GM12878 (cell line): ENCODE results near the gene IMMP2L.
"Not testable (repeated sequence)": the region's sequence is repeated elsewhere in the genome, so short reads cannot be mapped to it uniquely, and the experiment has no call there.

Experiments
- CTCF ChIP-seq, 3 experiments: IDR thresholded peaks in 2 of 3; conservative IDR thresholded peaks in 1 of 3; 2 replicates each; pipeline ENCODE4 v1.5.1; 2011; ENCODE audit warnings: low read depth in 3 of 3, low read length in 3 of 3, mild to moderate bottlenecking in 3 of 3, control low read depth in 2 of 3, moderate library complexity in 2 of 3, inconsistent platforms in 1 of 3, mixed read lengths in 1 of 3; ENCODE audit not compliant: control insufficient read depth in 2 of 3, insufficient read depth in 1 of 3; ENCODE audit errors: extremely low read depth in 1 of 3
- EZH2 ChIP-seq: IDR thresholded peaks from 2 replicates; pipeline ENCODE4 v1.6.1; 2012; ENCODE audit warnings: low read depth, mild to moderate bottlenecking, control low read depth, inconsistent platforms, low read length, borderline replicate concordance; ENCODE audit not compliant: control insufficient read depth
- NFIC ChIP-seq: IDR thresholded peaks from 2 replicates; pipeline ENCODE4 v1.6.1; 2012; ENCODE audit warnings: low read depth, mild to moderate bottlenecking, inconsistent platforms, low read length, moderate library complexity
- POLR2A ChIP-seq: IDR thresholded peaks from 2 replicates; pipeline ENCODE4 v1.6.1; 2011; ENCODE audit warnings: low read depth, mild to moderate bottlenecking, low read length
- ZNF24 ChIP-seq: fragments of 450-650 bp; IDR thresholded peaks from 2 replicates; pipeline ENCODE4 v1.6.1; 2017; ENCODE audit warnings: antibody characterized with exemption, mild to moderate bottlenecking

- not testable (repeated sequence) for TF ChIP-seq EZH2; NFIC; CTCF (IDR thresholded peaks at IDR 0.05 in 2 of 3, conservative IDR thresholded peaks at IDR 0.05 in 1 of 3; ENCODE audit: control insufficient read depth in 2 of 3, extremely low read depth in 1 of 3, insufficient read depth in 1 of 3, low read depth in 3 of 3, low read length in 3 of 3); POLR2A; ZNF24
Observed at GRCh38 chr7:111609483-111610254, 47.4 kb upstream of the IMMP2L start.
